PC-9 (cell line): Measurements from ENCODE around the gene ARHGEF37. TPM values are rescaled to one million over a fixed set of nuclear protein-coding genes. Genes with fewer than 3 reads are reported as not detected.
A peak's percentile ranks its signal among the peaks of the same experiment; 100 is the strongest.

Experiments used
- BruUV-seq: library from RNA; stranded (reverse); fragments of 400-500 nt; replicated peaks from 2 replicates; lab custom pipeline; 2021; lab: Mats Ljungman, UMichigan
- CTCF ChIA-PET: fragments of 300-600 bp; sonication (Branson Sonifier 250); formaldehyde crosslinking; loops from one replicate; lab custom pipeline; 2022; ENCODE audit warnings: antibody characterized with exemption; lab: Charles Lee
- POLR2A ChIA-PET: fragments of 300-600 bp; sonication (Branson Sonifier 250); formaldehyde crosslinking; loops from one replicate; lab custom pipeline; 2022; ENCODE audit warnings: antibody characterized with exemption; ENCODE audit not compliant: unreplicated experiment; lab: Charles Lee
- DNase-seq, 2 experiments: peaks; one replicate each; pipeline versions ENCODE4 v3.0.0 to v3.0.0-alpha.2; 2015 to 2022; ENCODE audit warnings: mixed read lengths in 1 of 2
- H2AFZ ChIP-seq: fragments of 200-600 bp; sonication (generic); 2 replicates; pipeline ENCODE4 v1.8.1; 2017; ENCODE audit warnings: antibody characterized with exemption
- H3F3A ChIP-seq: fragments of 200-600 bp; sonication (generic); 2 replicates; pipeline ENCODE4 v1.8.1; 2017; ENCODE audit warnings: antibody characterized with exemption, mild to moderate bottlenecking, low read depth; ENCODE audit not compliant: insufficient read depth
- H3K27ac ChIP-seq: fragments of 200-600 bp; sonication (generic); 2 replicates; pipeline ENCODE4 v1.6.1; 2016; ENCODE audit warnings: mixed run types
- H3K27me3 ChIP-seq: fragments of 200-600 bp; sonication (generic); 2 replicates; pipeline ENCODE4 v1.6.1; 2016; ENCODE audit warnings: low read depth, mixed run types; ENCODE audit not compliant: insufficient read depth
- H3K36me3 ChIP-seq: fragments of 200-600 bp; sonication (generic); 2 replicates; pipeline ENCODE4 v1.6.1; 2016; ENCODE audit warnings: low read depth, mixed run types
- H3K4me1 ChIP-seq: fragments of 200-600 bp; sonication (generic); replicated peaks from 2 replicates; pipeline ENCODE4 v1.6.1; 2016; ENCODE audit warnings: mixed run types; ENCODE audit not compliant: insufficient read depth
- H3K4me2 ChIP-seq: fragments of 200-600 bp; sonication (generic); 2 replicates; pipeline ENCODE4 v1.6.1; 2017; ENCODE audit warnings: mixed run types
- H3K4me3 ChIP-seq: fragments of 200-600 bp; sonication (generic); 2 replicates; pipeline ENCODE4 v1.6.1; 2016; ENCODE audit warnings: mixed run types
- H3K79me2 ChIP-seq: fragments of 200-600 bp; sonication (generic); 2 replicates; pipeline ENCODE4 v1.6.1; 2017; ENCODE audit warnings: low read depth, mixed run types
- H3K9me2 ChIP-seq: fragments of 200-600 bp; sonication (generic); 2 replicates; pipeline ENCODE4 v1.8.1; 2017; ENCODE audit warnings: mild to moderate bottlenecking; ENCODE audit not compliant: insufficient read depth
- H3K9me3 ChIP-seq: fragments of 200-600 bp; sonication (generic); 2 replicates; pipeline ENCODE4 v1.8.1; 2016; ENCODE audit warnings: low read depth; ENCODE audit not compliant: insufficient read depth
- H4K20me1 ChIP-seq: fragments of 200-600 bp; sonication (generic); 2 replicates; pipeline ENCODE4 v1.8.1; 2017; ENCODE audit not compliant: insufficient read depth
- EZH2 ChIP-seq: fragments of 200-600 bp; sonication (generic); IDR thresholded peaks from 2 replicates; pipeline ENCODE4 v1.8.0; 2017; ENCODE audit warnings: antibody characterized with exemption, low read depth
- intact Hi-C: fragments of 100-400 bp; cut with micrococcal nuclease; formaldehyde crosslinking; loops from one replicate; pipeline ENCODE4 v1.10.0; 2022; ENCODE audit not compliant: unreplicated experiment
- total RNA-seq: library from RNA; stranded (reverse); gene quantifications from 2 replicates; pipeline ENCODE4 v1.2.3, GENCODE V29; 2021
- TF ChIP-seq, protein P1 (sequence below): fragments of 200-600 bp; sonication (generic); conservative IDR thresholded peaks from 2 replicates; pipeline ENCODE4 v1.6.1; 2017; ENCODE audit warnings: mixed run types, antibody characterized with exemption, mild to moderate bottlenecking, moderate library complexity

The ARHGEF37 gene
- total RNA-seq, 1 experiment from 2014 or later = 5.5 TPM

DNA sequence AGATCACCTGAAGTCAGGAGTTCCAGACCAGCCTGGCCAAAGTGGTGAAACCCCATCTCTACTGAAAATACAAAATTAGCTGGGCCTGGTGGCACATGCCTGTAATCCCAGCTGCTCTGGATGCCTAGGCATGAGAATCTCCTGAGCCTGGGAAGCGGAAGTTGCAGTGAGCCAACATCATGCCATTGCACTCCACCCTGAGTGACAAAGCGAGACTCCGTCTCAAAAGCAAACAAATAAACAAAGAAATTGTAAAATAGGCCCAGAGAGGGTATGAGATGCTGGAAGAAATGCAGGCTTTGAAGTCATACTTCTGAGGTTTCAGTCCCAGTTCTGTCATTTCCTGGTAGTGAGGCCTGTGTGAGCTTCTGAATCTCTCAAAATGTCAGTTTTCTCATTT is 5.3 kb upstream of the ARHGEF37 start:
- Histone ChIP-seq H2AFZ (no peak overlapping the region), H3K4me3 (no peak overlapping the region), H3K4me1 (peaks cover 6% of the 10 kb centered on the region), H4K20me1 (no peaks in the 10 kb centered on the region), H3K4me2 (no peak overlapping the region), H3K9me2 (no peaks in the 10 kb centered on the region), H3K36me3 (no peaks in the 10 kb centered on the region), H3K79me2 (no peaks in the 10 kb centered on the region), H3K27me3 (no peaks in the 10 kb centered on the region), H3F3A (0 out of 2 replicates have a peak, but pooled peaks cover 5% of the 10 kb centered on the region), H3K27ac (no peak overlapping the region), H3K9me3 (no peaks in the 10 kb centered on the region)
- no TSS peak for BruUV-seq
- DNase-seq = no peak
- CTCF ChIA-PET = no interaction called here
- POLR2A ChIA-PET = no interaction called here
- intact Hi-C loops = no loop called here
- TF ChIP-seq EZH2 = no peak
- TF ChIP-seq, protein P1, sequence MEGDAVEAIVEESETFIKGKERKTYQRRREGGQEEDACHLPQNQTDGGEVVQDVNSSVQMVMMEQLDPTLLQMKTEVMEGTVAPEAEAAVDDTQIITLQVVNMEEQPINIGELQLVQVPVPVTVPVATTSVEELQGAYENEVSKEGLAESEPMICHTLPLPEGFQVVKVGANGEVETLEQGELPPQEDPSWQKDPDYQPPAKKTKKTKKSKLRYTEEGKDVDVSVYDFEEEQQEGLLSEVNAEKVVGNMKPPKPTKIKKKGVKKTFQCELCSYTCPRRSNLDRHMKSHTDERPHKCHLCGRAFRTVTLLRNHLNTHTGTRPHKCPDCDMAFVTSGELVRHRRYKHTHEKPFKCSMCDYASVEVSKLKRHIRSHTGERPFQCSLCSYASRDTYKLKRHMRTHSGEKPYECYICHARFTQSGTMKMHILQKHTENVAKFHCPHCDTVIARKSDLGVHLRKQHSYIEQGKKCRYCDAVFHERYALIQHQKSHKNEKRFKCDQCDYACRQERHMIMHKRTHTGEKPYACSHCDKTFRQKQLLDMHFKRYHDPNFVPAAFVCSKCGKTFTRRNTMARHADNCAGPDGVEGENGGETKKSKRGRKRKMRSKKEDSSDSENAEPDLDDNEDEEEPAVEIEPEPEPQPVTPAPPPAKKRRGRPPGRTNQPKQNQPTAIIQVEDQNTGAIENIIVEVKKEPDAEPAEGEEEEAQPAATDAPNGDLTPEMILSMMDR = no peak

DNA sequence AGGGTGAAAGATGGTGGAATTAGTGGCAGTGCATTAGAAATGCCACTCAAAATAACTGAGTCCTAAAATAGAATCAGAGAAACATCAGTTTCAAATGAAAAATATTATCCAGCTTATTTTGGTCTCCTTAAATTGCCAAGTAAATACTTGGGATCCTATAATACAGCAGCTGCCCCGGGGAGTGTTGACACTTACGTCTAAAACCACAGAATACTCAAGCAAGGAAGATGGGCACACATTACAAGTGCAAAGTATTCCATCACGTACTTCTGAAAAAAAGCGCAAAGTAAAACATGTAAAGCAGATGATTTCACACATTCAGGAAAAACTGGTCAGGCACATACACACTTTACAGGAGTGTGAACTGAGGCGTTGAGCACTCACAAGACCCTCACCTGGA is 2.4 kb upstream of the ARHGEF37 start:
- Histone ChIP-seq H3K9me3 (no peaks in the 10 kb centered on the region), H3K27me3 (no peaks in the 10 kb centered on the region), H3K4me1 (peaks cover 13% of the 10 kb centered on the region), H3K9me2 (no peaks in the 10 kb centered on the region), H2AFZ (no peak overlapping the region), H3K27ac (no peak overlapping the region), H3K36me3 (no peaks in the 10 kb centered on the region), H4K20me1 (no peaks in the 10 kb centered on the region), H3F3A (peaks cover 12% of the 10 kb centered on the region; the same call in 1 of the 2 replicates), H3K79me2 (no peaks in the 10 kb centered on the region), H3K4me3 (no peak overlapping the region), H3K4me2 (no peak overlapping the region)
- BruUV-seq = no TSS peak
- no peak for DNase-seq
- ChIA-PET CTCF (no interaction called here), POLR2A (no interaction called here)
- intact Hi-C loops = no loop called here
- TF ChIP-seq EZH2 = no peak
- TF ChIP-seq, protein P1 = no peak

DNA sequence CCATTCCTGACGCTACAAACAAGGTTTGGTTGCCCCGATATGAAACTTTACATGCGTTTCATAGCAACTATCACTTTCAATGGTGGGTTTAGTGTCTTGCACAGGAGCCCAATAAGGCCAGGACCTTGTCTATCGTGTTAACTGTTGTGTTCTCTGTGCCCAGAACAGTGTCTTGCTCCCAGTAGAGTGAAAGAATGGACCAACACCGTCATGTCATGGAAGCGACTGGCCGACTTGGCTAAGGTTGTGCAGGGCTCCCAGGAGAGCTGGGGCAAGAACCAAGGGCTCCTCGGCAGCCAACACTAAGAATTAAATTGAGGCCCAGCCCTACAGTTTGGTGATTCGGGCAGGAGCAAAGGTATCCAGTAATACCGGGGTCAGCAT is 498 bp upstream of the ARHGEF37 start:
- peak overlapping the region; percentile 60 for H3K4me3 ChIP-seq
- H3K9me2 ChIP-seq = no peaks in the 10 kb centered on the region
- H3K4me2 ChIP-seq = peak overlapping the region; percentile 92
- DNase-seq = no peak
- peaks cover 2% of the 10 kb centered on the region; the same call in 1 of the 2 replicates for H3K9me3 ChIP-seq
- TF ChIP-seq EZH2 = no peak
- TF ChIP-seq, protein P1 = no peak
- H3K27ac ChIP-seq = no peak overlapping the region
- H3K36me3 ChIP-seq = no peaks in the 10 kb centered on the region
- BruUV-seq = no TSS peak
- intact Hi-C loops = loop anchor here (1.0 kb wide), 1 partner anchor 38 kb away; no protein-coding TSS in a partner anchor
- H3K27me3 ChIP-seq = no peaks in the 10 kb centered on the region
- peaks cover 14% of the 10 kb centered on the region for H3K4me1 ChIP-seq
- ChIA-PET POLR2A (no interaction called here), CTCF (interaction anchor here (0.5 kb wide), 1 partner anchor 389 kb away, joined by 9 read pairs; no protein-coding TSS in a partner anchor)
- no peaks in the 10 kb centered on the region for H4K20me1 ChIP-seq
- H3K79me2 ChIP-seq = no peaks in the 10 kb centered on the region
- peak overlapping the region; percentile 81 for H2AFZ ChIP-seq
- H3F3A ChIP-seq = peaks cover 12% of the 10 kb centered on the region; the same call in 1 of the 2 replicates
